ENCODE measurements around the gene NBAS.

DNA sequence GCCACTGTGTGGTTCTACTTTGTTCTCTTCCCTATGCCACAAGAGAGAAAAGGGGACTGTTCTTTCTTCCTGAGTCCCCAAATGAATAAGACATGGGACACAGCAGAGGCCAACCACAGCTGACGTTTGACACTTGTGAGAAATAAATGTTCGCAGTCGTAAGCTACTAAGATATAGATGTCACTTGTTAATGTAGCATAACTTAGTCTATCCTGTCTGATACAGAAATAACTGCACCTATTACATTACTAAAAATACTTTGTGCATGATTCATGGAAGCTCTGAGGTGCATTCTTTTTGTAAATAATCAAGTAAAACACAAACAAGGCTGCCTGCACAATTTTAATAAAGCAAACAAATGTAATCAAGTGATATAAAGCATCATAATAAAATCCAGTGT is 148.8 kb downstream of the NBAS start:
- TF ChIP-seq CTCF (IDR thresholded peaks at IDR 0.05 in 4 of 5, conservative IDR thresholded peaks at IDR 0.05 in 1 of 5) (no peak), POLR2A (IDR thresholded peaks at IDR 0.05) (no peak)
